ENCODE data around the gene HINT3. TPM values are rescaled to one million over a fixed set of nuclear protein-coding genes. Genes with fewer than 3 reads are reported as not detected.
"Not testable (repeated sequence)": the region's sequence is repeated elsewhere in the genome, so short reads cannot be mapped to it uniquely, and the experiment has no call there.

HINT3 gene
- total RNA-seq, result 10 to 100 TPM; 23.2 to 32.9 (median 23.2) TPM
- long read RNA-seq, donor 1, transcript HINT3-201 (5 exons, 3,314 nt), result major isoform, 9 of 11 reads
- long read RNA-seq, donor 1, partial matches to known transcripts, result 0 of 11 reads
- long read RNA-seq, donor 1, other reads (novel, unspliced or antisense), result 2 of 11 reads
- long read RNA-seq, donor 2, transcript HINT3-201 (5 exons, 3,314 nt), result major isoform, 7 of 11 reads
- long read RNA-seq, donor 2, partial matches to known transcripts, result 0 of 11 reads
- long read RNA-seq, donor 2, other reads (novel, unspliced or antisense), result 4 of 11 reads

GRCh38 chr6:125956506-125957390 lies at the start of gene HINT3:
HINT3 (plus strand) TSS chr6:125956770; CDS start chr6:125956978, 208 bp downstream.
- intact Hi-C loops (cut with DNase I, micrococcal nuclease), result loop anchor here (10.0 kb wide), 1 partner anchor 172 kb away; no protein-coding TSS in a partner anchor
- peaks cover 4% of the 10 kb centered on the region for H3K4me1 ChIP-seq (ENCODE audit: low read depth)

GRCh38 chr6:125910527-125910926 lies 46.0 kb upstream of the HINT3 start:
- no peak overlapping the region for H3K4me3 ChIP-seq
- DNase-seq (no peak), ATAC-seq (peak; percentile 81)
- H3K4me1 ChIP-seq (ENCODE audit: low read depth), result peaks cover 17% of the 10 kb centered on the region
- intact Hi-C loops (cut with DNase I, micrococcal nuclease), result no loop called here
- no peaks in the 10 kb centered on the region for H3K36me3 ChIP-seq (ENCODE audit: low read depth)
- TF ChIP-seq CTCF (IDR thresholded peaks at IDR 0.05), result no peak
- H3K9me3 ChIP-seq, result no peaks in the 10 kb centered on the region

More at GRCh38 chr6:125956506-125957390, at the start of gene HINT3:
- Histone ChIP-seq H3K4me3 (peak within 1 kb of the TSS; percentile 81), H3K9me3 (no peaks in the 10 kb centered on the region), H3K36me3 (ENCODE audit: low read depth) (no peaks in the 10 kb centered on the region)
- ATAC-seq (peak; percentile 94), DNase-seq (peak; percentile 98 to 99 (median 98))
- peak; percentile 97 for TF ChIP-seq CTCF (IDR thresholded peaks at IDR 0.05)

GRCh38 chr6:125911051-125911451 lies 45.5 kb upstream of the HINT3 start:
- DNase-seq; H3K36me3 ChIP-seq (ENCODE audit: low read depth); intact Hi-C loops (cut with DNase I, micrococcal nuclease); H3K9me3 ChIP-seq; H3K4me3 ChIP-seq: not testable (repeated sequence)
- peaks cover 17% of the 10 kb centered on the region for H3K4me1 ChIP-seq (ENCODE audit: low read depth)
- peak; percentile 5 for ATAC-seq

GRCh38 chr6:125912430-125912829 lies 44.1 kb upstream of the HINT3 start:
- H3K36me3 ChIP-seq (ENCODE audit: low read depth); H3K9me3 ChIP-seq; ATAC-seq; H3K4me3 ChIP-seq; intact Hi-C loops (cut with DNase I, micrococcal nuclease); DNase-seq: not testable (repeated sequence)
- peaks cover 17% of the 10 kb centered on the region for H3K4me1 ChIP-seq (ENCODE audit: low read depth)

GRCh38 chr6:125913145-125913544 lies 43.4 kb upstream of the HINT3 start:
- intact Hi-C loops (cut with DNase I, micrococcal nuclease), result no loop called here
- Histone ChIP-seq H3K9me3 (no peaks in the 10 kb centered on the region), H3K4me3 (no peak overlapping the region), H3K36me3 (ENCODE audit: low read depth) (no peaks in the 10 kb centered on the region), H3K4me1 (ENCODE audit: low read depth) (peaks cover 17% of the 10 kb centered on the region)
- DNase-seq, result no peak
- no peak for TF ChIP-seq CTCF (IDR thresholded peaks at IDR 0.05)
- ATAC-seq, result no peak

GRCh38 chr6:125913864-125914351 lies 42.7 kb upstream of the HINT3 start:
- TF ChIP-seq CTCF (IDR thresholded peaks at IDR 0.05), result no peak
- no peak overlapping the region for H3K4me3 ChIP-seq
- ATAC-seq, result peak; percentile 86
- peaks cover 17% of the 10 kb centered on the region for H3K4me1 ChIP-seq (ENCODE audit: low read depth)
- DNase-seq, result peak in 1 of 3 donors; percentile 82
- intact Hi-C loops (cut with DNase I, micrococcal nuclease), result no loop called here
- no peaks in the 10 kb centered on the region for H3K9me3 ChIP-seq
- H3K36me3 ChIP-seq (ENCODE audit: low read depth), result no peaks in the 10 kb centered on the region
